Activated B cell treated with CpG ODN at 0.5 μM for 24 hours (primary cell): ENCODE data around the gene PBX1. TPM values are rescaled to one million over a fixed set of nuclear protein-coding genes. Genes with fewer than 3 reads are reported as not detected.

Experiments
- ATAC-seq: fragments of 200-7000 bp; cut with Tn5 transposase; one replicate; pipeline ENCODE4 v1.10.0; 2021; ENCODE audit warnings: low read depth, mild to moderate bottlenecking, moderate library complexity
- CTCF ChIA-PET: fragments of 350-600 bp; sonication (Branson Sonifier 250); formaldehyde crosslinking; loops from one replicate; lab custom pipeline; 2021; ENCODE audit warnings: antibody characterized with exemption; lab: Charles Lee
- POLR2A ChIA-PET: fragments of 350-600 bp; sonication (Branson Sonifier 250); formaldehyde crosslinking; loops from one replicate; lab custom pipeline; 2021; ENCODE audit warnings: antibody characterized with exemption; lab: Charles Lee
- DNase-seq: peaks from one replicate; pipeline ENCODE4 v3.0.0; 2022
- H3K27ac Mint-ChIP-seq: one replicate; pipeline ENCODE4 v1.8.0; 2020; ENCODE audit warnings: mixed read lengths
- H3K27me3 Mint-ChIP-seq: one replicate; pipeline ENCODE4 v1.8.0; 2021; ENCODE audit warnings: mixed read lengths
- H3K36me3 Mint-ChIP-seq: one replicate; pipeline ENCODE4 v1.8.0; 2021; ENCODE audit warnings: low read depth, mixed read lengths
- H3K4me1 Mint-ChIP-seq: one replicate; pipeline ENCODE4 v1.8.0; 2021; ENCODE audit warnings: mixed read lengths
- H3K4me3 Mint-ChIP-seq: one replicate; pipeline ENCODE4 v1.8.0; 2020; ENCODE audit warnings: mild to moderate bottlenecking, mixed read lengths
- H3K9me3 Mint-ChIP-seq: one replicate; pipeline ENCODE4 v1.8.0; 2020; ENCODE audit warnings: mixed read lengths
- intact Hi-C: fragments of 100-400 bp; cut with micrococcal nuclease; formaldehyde crosslinking; loops from one replicate; pipeline ENCODE4 v1.15.1; 2024
- total RNA-seq: library from RNA; stranded (reverse); gene quantifications from 2 replicates; pipeline ENCODE4 v1.2.3, GENCODE V29; 2022
- TF ChIP-seq, protein P1 (sequence below): fragments of 200-600 bp; IDR thresholded peaks from one replicate; pipeline ENCODE4 v1.8.0; 2022; ENCODE audit warnings: antibody characterized with exemption, mild to moderate bottlenecking

PBX1 gene
- total RNA-seq, 1 donor from 2014 or later, result not detected

GRCh38 chr1:164617377-164618201 is 58.6 kb downstream of the PBX1 start:
- Mint-ChIP-seq H3K4me1 (no peaks in the 10 kb centered on the region), H3K36me3 (no peaks in the 10 kb centered on the region), H3K9me3 (no peaks in the 10 kb centered on the region), H3K27me3 (peaks cover 7% of the 10 kb centered on the region), H3K4me3 (no peak overlapping the region), H3K27ac (no peak overlapping the region)
- TF ChIP-seq, protein P1, sequence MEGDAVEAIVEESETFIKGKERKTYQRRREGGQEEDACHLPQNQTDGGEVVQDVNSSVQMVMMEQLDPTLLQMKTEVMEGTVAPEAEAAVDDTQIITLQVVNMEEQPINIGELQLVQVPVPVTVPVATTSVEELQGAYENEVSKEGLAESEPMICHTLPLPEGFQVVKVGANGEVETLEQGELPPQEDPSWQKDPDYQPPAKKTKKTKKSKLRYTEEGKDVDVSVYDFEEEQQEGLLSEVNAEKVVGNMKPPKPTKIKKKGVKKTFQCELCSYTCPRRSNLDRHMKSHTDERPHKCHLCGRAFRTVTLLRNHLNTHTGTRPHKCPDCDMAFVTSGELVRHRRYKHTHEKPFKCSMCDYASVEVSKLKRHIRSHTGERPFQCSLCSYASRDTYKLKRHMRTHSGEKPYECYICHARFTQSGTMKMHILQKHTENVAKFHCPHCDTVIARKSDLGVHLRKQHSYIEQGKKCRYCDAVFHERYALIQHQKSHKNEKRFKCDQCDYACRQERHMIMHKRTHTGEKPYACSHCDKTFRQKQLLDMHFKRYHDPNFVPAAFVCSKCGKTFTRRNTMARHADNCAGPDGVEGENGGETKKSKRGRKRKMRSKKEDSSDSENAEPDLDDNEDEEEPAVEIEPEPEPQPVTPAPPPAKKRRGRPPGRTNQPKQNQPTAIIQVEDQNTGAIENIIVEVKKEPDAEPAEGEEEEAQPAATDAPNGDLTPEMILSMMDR, result no peak
- intact Hi-C loops, result no loop called here
- no peak for DNase-seq
- no peak for ATAC-seq
- ChIA-PET CTCF (no interaction called here), POLR2A (no interaction called here)

DNA sequence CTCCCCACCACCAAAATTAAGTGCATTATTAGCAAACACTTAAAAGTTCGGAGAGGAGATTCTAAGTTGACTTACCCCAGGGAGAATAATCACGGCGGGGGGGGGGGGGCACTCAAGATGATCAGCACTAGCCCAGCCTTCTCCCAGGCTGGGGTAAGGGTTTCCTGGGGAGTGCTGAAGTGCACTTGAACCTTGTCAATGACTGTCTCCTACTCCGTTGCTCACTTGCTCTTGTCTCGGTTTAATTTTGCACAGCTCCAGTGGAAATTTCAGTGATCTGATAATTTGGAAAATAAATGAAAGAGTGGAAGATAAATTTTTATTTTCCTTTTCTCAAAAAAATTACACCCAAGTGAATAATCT is 59.2 kb downstream of the PBX1 start:
- H3K27me3 Mint-ChIP-seq, result peaks cover 7% of the 10 kb centered on the region
- DNase-seq (no peak), ATAC-seq (no peak)
- no peak overlapping the region for H3K4me3 Mint-ChIP-seq
- no peak overlapping the region for H3K27ac Mint-ChIP-seq
- no peaks in the 10 kb centered on the region for H3K36me3 Mint-ChIP-seq
- TF ChIP-seq, protein P1, result no peak
- CTCF ChIA-PET, result no interaction called here
- H3K4me1 Mint-ChIP-seq, result no peaks in the 10 kb centered on the region
- H3K9me3 Mint-ChIP-seq, result no peaks in the 10 kb centered on the region
- intact Hi-C loops, result no loop called here
- POLR2A ChIA-PET, result no interaction called here

DNA sequence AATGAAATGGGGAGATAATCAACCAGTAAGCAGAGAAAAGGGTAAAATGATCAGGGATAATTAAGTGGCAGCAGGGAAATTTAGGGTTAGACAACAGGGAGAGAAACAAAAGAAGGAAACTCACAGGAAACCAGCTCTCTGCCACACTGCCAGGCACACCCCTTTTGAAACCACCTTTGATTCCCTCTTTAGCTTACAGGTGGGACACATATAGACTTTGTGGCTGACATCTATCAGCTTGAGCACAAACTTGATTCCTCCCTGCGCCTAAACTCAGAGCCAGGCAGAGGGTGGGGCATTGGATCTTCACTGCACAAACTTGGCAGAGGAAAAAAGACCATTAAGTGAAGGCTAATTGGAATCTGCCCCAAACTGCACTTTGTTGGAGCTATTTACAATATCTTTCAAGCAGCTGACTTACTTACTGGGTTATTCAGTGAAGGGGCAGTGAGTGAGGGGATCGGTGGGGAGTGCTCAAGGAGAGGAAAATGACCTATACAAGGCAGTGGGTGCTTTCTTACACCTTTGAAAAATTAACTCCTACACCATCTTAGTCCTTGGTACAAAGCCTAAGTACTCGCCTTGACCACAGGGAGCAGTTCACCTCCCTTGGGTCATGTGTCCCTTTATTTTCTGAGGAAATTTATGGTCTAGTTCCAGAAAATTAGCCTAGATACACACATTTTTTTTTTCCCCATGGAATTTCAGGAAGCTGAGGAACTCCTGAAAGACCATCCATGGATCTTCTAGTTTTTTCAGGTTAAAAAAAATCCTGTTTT is 60.2 kb downstream of the PBX1 start:
- peaks cover 5% of the 10 kb centered on the region for H3K27me3 Mint-ChIP-seq
- no peaks in the 10 kb centered on the region for H3K36me3 Mint-ChIP-seq
- DNase-seq (no peak), ATAC-seq (no peak)
- ChIA-PET CTCF (no interaction called here), POLR2A (no interaction called here)
- H3K9me3 Mint-ChIP-seq, result no peaks in the 10 kb centered on the region
- H3K27ac Mint-ChIP-seq, result no peak overlapping the region
- no peaks in the 10 kb centered on the region for H3K4me1 Mint-ChIP-seq
- H3K4me3 Mint-ChIP-seq, result no peak overlapping the region
- intact Hi-C loops, result no loop called here
- TF ChIP-seq, protein P1, result no peak

- intact Hi-C loops, result no loop called here
- CTCF ChIA-PET, result no interaction called here
- Mint-ChIP-seq H3K27me3 (peaks cover 4% of the 10 kb centered on the region), H3K9me3 (no peaks in the 10 kb centered on the region), H3K36me3 (no peaks in the 10 kb centered on the region), H3K27ac (no peak overlapping the region), H3K4me1 (no peaks in the 10 kb centered on the region), H3K4me3 (no peak overlapping the region)
- POLR2A ChIA-PET, result no interaction called here
- TF ChIP-seq, protein P1, result no peak
- no peak for ATAC-seq
- no peak for DNase-seq
Observed at GRCh38 chr1:164622068-164622845, 63.3 kb downstream of the PBX1 start.

DNA sequence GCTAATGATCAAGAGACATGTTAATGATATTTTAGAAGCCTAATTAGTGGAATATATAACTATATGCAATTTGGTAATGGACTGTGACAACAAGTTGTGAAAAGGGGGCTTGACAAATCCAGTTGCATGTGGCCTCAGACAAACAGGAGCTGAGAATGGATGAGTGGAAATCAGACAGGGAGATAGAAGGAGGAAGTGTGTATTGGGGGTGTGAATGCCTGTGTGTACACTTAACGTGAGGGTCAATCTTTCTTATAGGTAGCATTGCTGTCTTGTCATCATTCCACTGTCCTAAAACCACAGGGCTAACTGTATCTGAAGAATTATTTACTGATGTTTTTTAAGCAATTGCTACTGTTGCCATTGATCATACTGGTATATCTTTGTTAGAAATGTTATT is 64.8 kb downstream of the PBX1 start:
- ChIA-PET POLR2A (no interaction called here), CTCF (no interaction called here)
- TF ChIP-seq, protein P1, result no peak
- ATAC-seq, result no peak
- Mint-ChIP-seq H3K9me3 (no peaks in the 10 kb centered on the region), H3K4me1 (no peaks in the 10 kb centered on the region), H3K4me3 (no peak overlapping the region), H3K27me3 (peaks cover 4% of the 10 kb centered on the region), H3K36me3 (no peaks in the 10 kb centered on the region), H3K27ac (no peak overlapping the region)
- no peak for DNase-seq
- intact Hi-C loops, result no loop called here
